Activated T-cell treated with anti-CD3 and anti-CD28 coated beads, Interleukin-2, amount 50 U/mL, for 72 hours (primary cell): Measurements from ENCODE around the gene GPHA2. TPM values are rescaled to one million over a fixed set of nuclear protein-coding genes. Genes with fewer than 3 reads are reported as not detected.

ENCODE experiments used
- ATAC-seq, 2 donors: fragments of 150-1000 bp; cut with Tn5 transposase; replicated peaks in 1 of 2; 2 replicates each; pipeline ENCODE4 v1.10.0; 2021; ENCODE audit warnings: moderate library complexity in 2 of 2, mild to moderate bottlenecking in 1 of 2
- DNase-seq, 2 donors: peaks; one replicate each; pipeline ENCODE4 v3.0.0; 2021 to 2022; ENCODE audit warnings: mixed read lengths in 1 of 2
- H3K27ac Mint-ChIP-seq: one replicate; pipeline ENCODE4 v1.8.0; 2022; ENCODE audit warnings: mild to moderate bottlenecking, moderate library complexity, mixed read lengths
- H3K27me3 Mint-ChIP-seq: one replicate; pipeline ENCODE4 v1.8.0; 2022; ENCODE audit warnings: low read depth, mixed read lengths
- H3K36me3 Mint-ChIP-seq, 2 donors: one replicate each; pipeline ENCODE4 v1.8.0; 2022; ENCODE audit warnings: mixed read lengths in 2 of 2, mild to moderate bottlenecking in 1 of 2; ENCODE audit not compliant: insufficient read depth in 2 of 2
- H3K4me1 Mint-ChIP-seq: one replicate; pipeline ENCODE4 v1.8.0; 2022; ENCODE audit warnings: low read depth, mixed read lengths
- H3K4me3 Mint-ChIP-seq, 2 donors: one replicate each; pipeline ENCODE4 v1.8.0; 2022; ENCODE audit warnings: mild to moderate bottlenecking in 2 of 2, mixed read lengths in 2 of 2, moderate library complexity in 2 of 2
- H3K9me3 Mint-ChIP-seq, 2 donors: one replicate each; pipeline ENCODE4 v1.8.0; 2022; ENCODE audit warnings: mixed read lengths in 2 of 2
- total RNA-seq, 2 donors: library from RNA; stranded (reverse); gene quantifications; one replicate each; pipeline ENCODE4 v1.2.3, GENCODE V29; 2022

GPHA2 gene
- total RNA-seq, 2 donors from 2014 or later = 0.58 to 0.81 TPM

DNA sequence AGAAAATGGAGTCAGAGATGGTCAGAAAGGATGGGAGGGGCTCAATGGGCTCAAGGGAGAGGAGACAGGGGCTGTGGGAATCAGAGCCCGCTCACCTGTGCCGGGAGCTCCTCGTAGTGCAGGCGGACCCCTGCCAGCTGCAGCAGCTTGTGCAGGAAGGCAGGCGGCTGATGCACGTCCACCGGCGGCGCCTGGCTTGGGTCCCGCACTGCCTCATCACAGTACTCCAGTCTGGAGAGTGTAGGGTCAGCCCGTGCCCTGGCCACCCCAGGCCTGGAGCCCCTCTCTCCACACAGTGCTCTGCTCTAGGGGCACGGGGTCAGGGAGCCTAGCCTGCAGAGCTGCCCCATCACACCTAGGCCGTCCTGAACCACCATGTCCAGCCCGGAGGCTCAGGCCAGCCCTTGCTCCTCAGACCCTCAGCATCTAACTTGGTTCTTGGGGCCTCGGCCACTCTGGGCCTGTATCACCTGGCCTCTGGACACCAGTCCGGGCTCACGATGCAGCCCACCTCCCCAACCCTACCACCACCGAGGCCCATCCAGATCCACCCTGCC, 22.4 kb downstream of the GPHA2 start:
- Mint-ChIP-seq H3K4me3 (no peak overlapping the region), H3K27ac (no peak overlapping the region), H3K27me3 (no peaks in the 10 kb centered on the region), H3K36me3 (peaks cover 2 to 9% of the 10 kb centered on the region in 2 donors), H3K4me1 (peaks cover 19% of the 10 kb centered on the region), H3K9me3 (no peaks in the 10 kb centered on the region)
- DNase-seq = no peak
- ATAC-seq = no peak

DNA sequence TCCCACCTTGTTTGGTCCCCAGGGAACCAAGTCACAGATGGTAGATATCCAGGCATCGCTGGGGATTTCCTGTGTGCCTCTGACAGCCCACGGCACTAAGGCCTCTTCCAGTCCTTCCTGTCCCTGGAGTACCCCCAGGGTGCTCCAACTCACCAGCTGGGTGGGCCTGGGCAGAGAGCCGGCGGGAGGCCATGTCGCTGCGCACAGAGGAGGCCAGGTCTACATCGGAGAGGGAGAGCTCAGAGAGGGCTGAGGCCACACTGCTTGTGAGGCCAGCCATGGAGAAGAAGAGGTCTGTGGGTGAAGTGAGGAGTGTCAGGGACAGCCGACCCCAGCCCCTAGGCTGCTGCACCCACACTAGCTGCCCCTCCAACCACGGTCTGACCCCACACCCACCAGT, 24.0 kb downstream of the GPHA2 start:
- no peak overlapping the region for H3K4me3 Mint-ChIP-seq
- DNase-seq (no peak), ATAC-seq (no peak)
- no peaks in the 10 kb centered on the region for H3K9me3 Mint-ChIP-seq
- peaks cover 11% of the 10 kb centered on the region for H3K4me1 Mint-ChIP-seq
- H3K27ac Mint-ChIP-seq = no peak overlapping the region
- H3K27me3 Mint-ChIP-seq = no peaks in the 10 kb centered on the region
- peaks cover 2 to 9% of the 10 kb centered on the region in 2 donors for H3K36me3 Mint-ChIP-seq

DNA sequence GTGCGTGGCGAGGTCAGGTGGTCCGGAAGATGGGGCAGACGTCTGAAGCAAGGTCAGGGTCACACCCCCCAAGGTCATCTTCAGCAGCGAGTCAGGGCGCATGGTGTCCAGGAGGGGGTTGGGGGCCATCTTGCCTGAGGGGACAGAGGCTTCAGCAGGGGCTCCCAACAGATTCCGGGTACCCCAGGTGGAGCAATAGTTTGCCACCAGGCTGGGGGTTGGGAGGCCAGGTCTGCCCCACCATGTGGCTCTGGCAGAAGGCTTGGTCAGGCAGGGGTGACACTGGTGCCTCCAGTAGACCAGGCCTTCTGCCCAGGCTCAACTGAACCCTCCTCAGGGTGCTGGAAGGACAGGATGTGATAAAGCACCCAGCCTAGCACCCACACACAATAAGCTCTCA, 24.6 kb downstream of the GPHA2 start:
- no peaks in the 10 kb centered on the region for H3K9me3 Mint-ChIP-seq
- ATAC-seq (no peak), DNase-seq (no peak)
- H3K4me3 Mint-ChIP-seq = no peak overlapping the region
- H3K36me3 Mint-ChIP-seq = peaks cover 2 to 9% of the 10 kb centered on the region in 2 donors
- H3K27ac Mint-ChIP-seq = no peak overlapping the region
- H3K4me1 Mint-ChIP-seq = peaks cover 6% of the 10 kb centered on the region
- H3K27me3 Mint-ChIP-seq = no peaks in the 10 kb centered on the region

DNA sequence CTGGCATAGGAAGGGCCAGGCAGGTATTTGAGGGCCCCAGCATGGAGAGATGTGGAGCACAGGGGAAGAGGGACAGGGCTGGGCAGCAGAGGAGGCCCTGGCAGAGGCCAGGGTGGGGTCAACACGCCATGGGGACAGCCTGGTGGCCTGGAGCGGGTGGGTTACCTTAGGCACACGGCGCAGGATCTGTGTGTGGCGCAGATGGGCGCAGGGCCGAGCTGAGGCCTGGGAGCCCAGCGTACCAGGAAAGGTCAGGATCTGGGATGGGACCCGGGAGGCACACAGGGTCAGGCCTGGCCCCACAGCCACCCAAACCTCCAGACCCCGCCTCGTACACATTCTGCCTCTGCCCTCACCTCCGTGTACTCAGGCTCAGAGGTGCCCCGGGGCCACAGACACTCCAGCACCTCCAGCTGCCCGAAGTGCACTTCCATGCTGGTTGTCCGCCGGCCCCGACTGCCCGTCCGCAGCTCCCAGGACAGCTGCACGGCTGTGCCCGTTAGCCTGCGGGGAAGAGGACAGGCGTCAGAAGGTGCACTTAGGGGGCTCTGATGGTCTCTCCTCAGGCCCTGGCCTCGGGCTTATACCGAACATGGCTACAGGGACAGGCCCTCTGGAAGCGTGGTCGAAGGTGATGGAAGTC, 25.1 kb downstream of the GPHA2 start:
- no peaks in the 10 kb centered on the region for H3K4me1 Mint-ChIP-seq
- no peak for ATAC-seq

DNA sequence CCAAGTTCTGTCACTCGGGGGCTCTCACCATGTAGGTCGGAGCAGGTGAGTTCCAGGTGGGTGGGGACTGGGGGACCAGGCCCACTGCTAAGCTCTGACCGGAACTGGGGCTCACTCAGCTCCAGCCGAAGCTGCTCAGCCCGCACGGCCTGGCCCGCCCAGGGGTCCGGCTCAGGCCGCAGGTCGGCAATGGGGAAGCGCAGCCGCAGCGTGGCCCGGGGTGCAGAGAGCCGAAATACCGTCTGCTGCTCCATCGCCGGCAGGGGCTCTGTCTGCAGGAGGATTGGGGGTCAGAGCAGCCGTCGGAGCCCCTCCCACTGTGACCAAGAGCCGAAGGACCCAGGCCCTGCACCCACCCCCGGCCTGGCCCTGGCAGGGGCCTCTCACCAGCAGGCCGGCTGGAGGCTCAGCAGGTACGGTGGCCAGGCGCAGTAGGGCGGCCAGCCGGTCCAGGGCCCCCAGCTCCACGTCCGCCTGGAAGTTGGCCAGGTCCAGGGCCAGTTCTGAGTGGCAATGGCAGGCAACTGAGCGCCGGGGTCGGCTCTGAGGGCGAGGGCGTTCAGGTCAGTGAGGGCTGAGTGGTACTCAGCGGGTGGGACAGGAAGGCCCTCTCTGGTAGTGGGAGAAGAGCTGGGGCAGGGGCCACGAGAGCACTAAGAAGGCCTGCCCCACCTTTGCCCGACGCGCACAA, 25.9 kb downstream of the GPHA2 start:
- no peak for ATAC-seq
- no peak for DNase-seq
- no peak overlapping the region for H3K27ac Mint-ChIP-seq
- H3K9me3 Mint-ChIP-seq = no peaks in the 10 kb centered on the region
- H3K4me1 Mint-ChIP-seq = no peaks in the 10 kb centered on the region
- peaks cover 2 to 10% of the 10 kb centered on the region in 2 donors for H3K36me3 Mint-ChIP-seq
- H3K27me3 Mint-ChIP-seq = no peaks in the 10 kb centered on the region
- H3K4me3 Mint-ChIP-seq = no peak overlapping the region

More for the DNA sequence above, 25.1 kb downstream of the GPHA2 start:
- H3K9me3 Mint-ChIP-seq = no peaks in the 10 kb centered on the region
- H3K27me3 Mint-ChIP-seq = no peaks in the 10 kb centered on the region
- DNase-seq = no peak
- H3K4me3 Mint-ChIP-seq = no peak overlapping the region
- H3K36me3 Mint-ChIP-seq = peaks cover 2 to 9% of the 10 kb centered on the region in 2 donors
- H3K27ac Mint-ChIP-seq = no peak overlapping the region

DNA sequence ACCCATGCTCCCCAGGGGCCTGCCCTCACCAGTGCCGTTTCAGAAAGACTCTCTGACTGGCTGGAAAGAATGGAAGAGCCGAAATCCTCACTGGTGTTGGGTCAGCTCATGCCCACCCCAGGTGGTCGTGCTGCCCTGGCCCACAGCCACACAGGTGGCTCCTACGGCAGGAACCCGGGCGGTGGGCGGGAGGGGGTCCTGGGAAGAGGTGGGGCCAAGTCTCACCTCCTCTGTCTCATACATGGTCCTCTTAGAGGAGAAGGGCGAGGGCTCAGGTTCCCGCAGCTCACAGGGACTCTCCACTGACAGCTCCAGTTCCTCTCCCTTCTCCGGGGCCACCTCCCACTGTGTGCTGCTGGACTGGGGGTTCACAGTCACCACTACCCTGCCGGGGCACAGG, 26.9 kb downstream of the GPHA2 start:
- no peak overlapping the region for H3K27ac Mint-ChIP-seq
- no peaks in the 10 kb centered on the region for H3K27me3 Mint-ChIP-seq
- no peaks in the 10 kb centered on the region for H3K9me3 Mint-ChIP-seq
- ATAC-seq (no peak), DNase-seq (no peak)
- no peak overlapping the region for H3K4me3 Mint-ChIP-seq
- no peaks in the 10 kb centered on the region for H3K4me1 Mint-ChIP-seq
- H3K36me3 Mint-ChIP-seq = peaks cover 2 to 13% of the 10 kb centered on the region in 2 donors

DNA sequence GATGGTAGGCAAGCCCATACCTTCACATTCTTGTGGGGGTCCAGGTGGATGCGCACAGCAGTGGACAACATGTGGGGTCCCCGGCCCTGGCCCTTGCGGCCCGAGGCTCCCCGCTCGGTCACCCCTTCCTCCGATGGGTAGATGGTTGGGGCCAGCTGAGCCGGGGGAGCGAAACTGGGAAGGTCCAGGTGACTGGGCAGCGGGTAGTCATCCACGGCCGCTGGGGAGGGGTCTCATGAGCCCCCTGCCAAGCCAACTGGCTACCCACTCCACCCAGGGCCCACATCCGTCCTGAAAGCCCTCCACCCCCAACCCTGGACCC, 29.4 kb downstream of the GPHA2 start:
- no peaks in the 10 kb centered on the region for H3K9me3 Mint-ChIP-seq
- peaks cover 2 to 9% of the 10 kb centered on the region in 2 donors for H3K36me3 Mint-ChIP-seq
- peaks cover 8% of the 10 kb centered on the region for H3K4me1 Mint-ChIP-seq
- ATAC-seq (no peak), DNase-seq (no peak)
- H3K27ac Mint-ChIP-seq = no peak overlapping the region
- H3K27me3 Mint-ChIP-seq = no peaks in the 10 kb centered on the region
- no peak overlapping the region for H3K4me3 Mint-ChIP-seq

DNA sequence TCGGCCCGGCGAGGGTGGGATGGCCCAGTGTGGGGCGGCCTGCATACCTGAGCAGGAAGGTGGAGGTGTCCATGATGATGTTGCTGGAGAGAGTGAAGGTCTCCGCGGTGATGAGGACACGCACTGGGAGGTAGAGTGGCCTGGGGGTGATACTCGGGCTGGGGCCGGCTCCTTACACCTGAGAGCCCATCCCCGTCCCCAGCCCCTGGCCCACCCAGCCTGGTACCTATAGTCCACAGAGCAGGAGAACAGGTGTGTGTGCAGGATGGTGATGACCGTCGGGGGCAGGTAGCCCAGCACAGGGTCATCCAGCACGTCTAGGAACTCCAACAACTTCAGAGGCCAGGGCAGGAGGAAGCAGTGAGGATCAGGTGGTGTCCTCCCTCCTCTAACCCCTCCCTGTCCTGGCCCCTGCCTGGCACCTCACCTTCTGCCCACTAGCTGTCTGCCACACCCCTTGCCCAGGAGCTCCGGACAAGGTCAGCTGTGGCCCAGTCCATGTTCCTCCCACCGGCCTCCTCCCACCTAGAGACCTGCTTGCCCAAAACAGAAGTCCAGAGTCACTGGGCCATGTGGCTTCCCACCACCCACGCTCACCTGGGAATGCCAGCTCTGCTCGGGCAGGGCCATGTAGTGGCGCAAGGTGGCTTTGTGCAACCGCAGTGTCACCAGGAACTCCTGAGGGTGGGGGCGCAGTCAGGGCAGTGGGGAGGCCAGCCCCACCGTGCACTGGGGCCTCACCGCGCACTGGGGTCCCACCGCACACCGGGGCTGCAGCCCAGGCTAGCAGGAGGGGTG, 30.0 kb downstream of the GPHA2 start:
- Mint-ChIP-seq H3K4me3 (no peak overlapping the region), H3K4me1 (peaks cover 10% of the 10 kb centered on the region), H3K27ac (no peak overlapping the region), H3K27me3 (no peaks in the 10 kb centered on the region), H3K9me3 (no peaks in the 10 kb centered on the region), H3K36me3 (peaks cover 0 to 10% of the 10 kb centered on the region in 2 donors)
- DNase-seq (no peak), ATAC-seq (no peak)

DNA sequence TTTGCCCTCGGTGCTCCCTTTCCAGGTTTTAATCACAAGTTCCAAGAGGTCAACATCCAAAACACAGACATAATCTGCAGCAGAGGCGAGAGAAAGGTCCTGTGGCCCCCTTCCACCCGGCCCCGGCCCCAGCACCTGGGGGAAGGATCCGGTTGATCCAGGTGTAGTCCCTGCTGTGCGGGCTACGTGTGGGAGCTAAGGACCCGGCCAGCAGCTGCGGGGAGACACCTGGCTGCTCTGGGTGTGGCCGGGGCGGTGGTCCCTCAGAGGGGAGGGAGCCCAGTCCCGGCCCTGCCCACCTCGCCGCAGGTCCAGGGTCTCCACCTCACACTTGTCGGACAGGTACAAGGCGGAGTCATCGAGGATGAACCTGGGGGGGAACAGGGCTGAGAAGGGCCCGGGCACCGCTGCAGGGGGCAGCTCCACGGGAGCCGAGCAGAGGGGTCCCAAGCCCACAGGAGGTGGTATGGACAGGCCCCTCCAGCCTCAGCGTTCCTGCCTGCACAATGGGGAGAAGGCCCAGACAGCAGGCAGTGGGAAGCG, 32.3 kb downstream of the GPHA2 start:
- no peak for ATAC-seq
- H3K27ac Mint-ChIP-seq = no peak overlapping the region
- no peak overlapping the region for H3K4me3 Mint-ChIP-seq
- H3K36me3 Mint-ChIP-seq = peaks cover 0 to 10% of the 10 kb centered on the region in 2 donors
- no peak for DNase-seq
- H3K9me3 Mint-ChIP-seq = no peaks in the 10 kb centered on the region
- peaks cover 19% of the 10 kb centered on the region for H3K4me1 Mint-ChIP-seq
- H3K27me3 Mint-ChIP-seq = no peaks in the 10 kb centered on the region

DNA sequence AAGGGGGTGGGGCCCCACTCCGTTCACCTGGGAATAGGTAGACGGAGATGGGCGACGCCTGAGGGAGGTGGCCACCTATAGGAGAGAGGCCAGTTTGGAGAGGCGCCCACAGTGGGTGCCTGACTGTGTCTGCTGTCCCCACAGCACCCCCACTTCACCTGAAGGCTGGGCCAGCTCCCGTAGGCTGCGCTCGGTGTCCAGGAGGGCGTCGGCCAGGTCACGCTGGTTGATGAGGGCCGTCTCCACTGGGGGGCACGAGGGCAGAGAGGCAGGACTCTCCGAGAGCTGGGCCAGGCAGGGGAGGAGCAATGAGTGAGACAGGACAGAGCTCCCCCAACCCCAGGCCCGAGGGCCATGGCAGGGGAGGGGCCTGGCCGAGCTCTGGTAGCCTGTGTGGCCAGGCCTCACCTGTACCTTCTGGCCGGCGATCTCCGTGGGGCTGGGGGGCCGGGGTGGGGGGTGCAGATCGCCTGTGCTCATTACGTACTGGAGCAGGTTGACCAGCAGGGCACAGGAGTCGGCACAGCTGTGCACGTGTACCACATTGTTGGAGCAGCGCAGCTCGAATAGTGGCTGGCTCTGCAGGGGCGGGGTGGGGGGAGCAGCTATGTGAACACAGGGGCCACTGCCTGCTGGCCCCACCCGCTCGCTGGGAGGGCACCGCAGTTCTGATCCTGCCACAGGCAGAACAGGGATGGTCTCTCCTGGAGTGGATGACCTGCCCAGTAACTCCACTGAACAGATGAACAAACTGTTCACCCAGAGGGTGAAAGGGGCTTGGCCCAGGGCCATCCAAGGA, 33.4 kb downstream of the GPHA2 start:
- Mint-ChIP-seq H3K9me3 (no peaks in the 10 kb centered on the region), H3K4me3 (no peak overlapping the region), H3K27me3 (no peaks in the 10 kb centered on the region), H3K36me3 (peaks cover 0 to 10% of the 10 kb centered on the region in 2 donors), H3K4me1 (peaks cover 19% of the 10 kb centered on the region), H3K27ac (no peak overlapping the region)
- no peak for DNase-seq
- no peak for ATAC-seq

DNA sequence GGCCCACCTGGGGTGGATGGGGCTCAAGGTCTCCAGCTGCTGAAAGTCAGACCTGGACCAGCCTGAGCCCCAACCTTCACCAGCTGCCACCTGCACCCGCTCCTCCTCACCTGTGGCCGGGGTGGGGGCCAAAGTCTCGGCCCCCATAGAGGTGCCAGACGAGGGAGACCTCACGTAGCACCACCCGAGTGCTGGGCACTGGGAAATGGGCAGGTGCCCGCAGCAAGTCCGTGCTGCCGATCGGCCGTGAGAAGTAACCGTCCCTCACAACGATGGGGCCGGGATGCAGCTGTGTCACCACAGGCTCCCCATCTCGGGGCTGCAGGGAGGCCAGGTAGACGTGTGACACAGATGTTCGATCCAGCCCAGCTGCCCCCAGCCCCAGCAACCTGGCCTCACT, 34.9 kb downstream of the GPHA2 start:
- DNase-seq (no peak), ATAC-seq (no peak)
- H3K4me3 Mint-ChIP-seq = no peak overlapping the region
- peaks cover 2 to 10% of the 10 kb centered on the region in 2 donors for H3K36me3 Mint-ChIP-seq
- H3K27ac Mint-ChIP-seq = no peak overlapping the region
- peaks cover 19% of the 10 kb centered on the region for H3K4me1 Mint-ChIP-seq
- no peaks in the 10 kb centered on the region for H3K27me3 Mint-ChIP-seq
- no peaks in the 10 kb centered on the region for H3K9me3 Mint-ChIP-seq

DNA sequence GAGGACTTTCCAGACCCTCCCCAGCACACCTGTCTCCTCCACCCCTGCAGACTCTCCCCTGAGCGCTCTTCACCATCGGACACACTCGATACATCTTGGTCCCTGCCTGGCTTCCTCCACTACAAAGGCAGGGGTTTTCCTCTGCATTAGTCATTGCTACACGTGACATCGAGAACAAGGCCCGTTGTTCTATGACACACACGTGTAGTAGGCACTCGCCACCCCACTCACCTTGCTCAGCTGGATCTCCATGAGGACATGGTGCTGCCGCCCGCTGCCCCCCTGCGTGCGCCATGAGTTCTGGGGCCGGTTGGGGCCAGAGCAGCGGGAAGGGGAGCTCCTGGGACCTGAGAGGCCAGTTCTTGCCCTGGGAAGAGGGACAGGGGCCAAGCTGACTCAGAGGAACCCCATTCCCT, 35.4 kb downstream of the GPHA2 start:
- Mint-ChIP-seq H3K27me3 (no peaks in the 10 kb centered on the region), H3K4me3 (peak overlapping the region; percentile 52 to 59), H3K9me3 (no peaks in the 10 kb centered on the region), H3K27ac (peak overlapping the region; percentile 9), H3K36me3 (peaks cover 2 to 10% of the 10 kb centered on the region in 2 donors), H3K4me1 (peaks cover 19% of the 10 kb centered on the region)
- ATAC-seq (peak; percentile 100), DNase-seq (peak; percentile 75 to 83)
